ENCODE data around the gene ITFG2. TPM values are rescaled to one million over a fixed set of nuclear protein-coding genes. Genes with fewer than 3 reads are reported as not detected.

Gene ITFG2
- total RNA-seq, 3 donors from 2014 or later, result 22.2 to 48.9 (median 35.1) TPM

- Histone ChIP-seq H3K27ac (no peak overlapping the region), H3K36me3 (no peaks in the 10 kb centered on the region), H3K27me3 (no peaks in the 10 kb centered on the region), H3K9me3 (no peaks in the 10 kb centered on the region), H3K4me3 (no peak overlapping the region), H3K4me1 (peaks cover 0 to under 1% of the 10 kb centered on the region in 2 donors)
- TF ChIP-seq CTCF (IDR thresholded peaks at IDR 0.05), result no peak
- no peak for TF ChIP-seq POLR2AphosphoS5 (IDR thresholded peaks at IDR 0.05)
- TF ChIP-seq POLR2A (IDR thresholded peaks at IDR 0.05), result no peak
- intact Hi-C loops (cut with DNase I; ENCODE audit: low total_unique reads), result no loop called here
- DNase-seq (ENCODE audit: low spot score in 2 of 2), result no peak
These were observed 21.4 kb upstream of the ITFG2 start for GRCh38 chr12:2791089-2791488.

GRCh38 chr12:2792671-2793500 lies 19.6 kb upstream of the ITFG2 start:
- intact Hi-C loops (cut with DNase I; ENCODE audit: low total_unique reads), result no loop called here
- H3K9me3 ChIP-seq, result no peaks in the 10 kb centered on the region
- H3K4me3 ChIP-seq, result no peak overlapping the region
- no peak overlapping the region for H3K27ac ChIP-seq
- no peak for DNase-seq (ENCODE audit: low spot score in 2 of 2)
- peaks cover 0 to 13% of the 10 kb centered on the region in 2 donors for H3K4me1 ChIP-seq
- H3K27me3 ChIP-seq, result no peaks in the 10 kb centered on the region
- H3K36me3 ChIP-seq, result no peaks in the 10 kb centered on the region
- no peak for TF ChIP-seq POLR2A (IDR thresholded peaks at IDR 0.05)
- TF ChIP-seq POLR2AphosphoS5 (IDR thresholded peaks at IDR 0.05), result no peak
- TF ChIP-seq CTCF (IDR thresholded peaks at IDR 0.05), result no peak

- H3K4me1 ChIP-seq, result peaks cover 0 to 13% of the 10 kb centered on the region in 2 donors
- TF ChIP-seq POLR2A (IDR thresholded peaks at IDR 0.05) (no peak), CTCF (IDR thresholded peaks at IDR 0.05) (no peak), POLR2AphosphoS5 (IDR thresholded peaks at IDR 0.05) (no peak)
- no peak for DNase-seq (ENCODE audit: low spot score in 2 of 2)
- H3K27ac ChIP-seq, result no peak overlapping the region
- intact Hi-C loops (cut with DNase I; ENCODE audit: low total_unique reads), result no loop called here
- no peaks in the 10 kb centered on the region for H3K36me3 ChIP-seq
- H3K9me3 ChIP-seq, result no peaks in the 10 kb centered on the region
- H3K4me3 ChIP-seq, result no peak overlapping the region
- H3K27me3 ChIP-seq, result no peaks in the 10 kb centered on the region
These were observed 18.9 kb upstream of the ITFG2 start for GRCh38 chr12:2793561-2793960.

- no peak for TF ChIP-seq POLR2A (IDR thresholded peaks at IDR 0.05)
- peak in 1 of 3 donors; percentile 6 for TF ChIP-seq POLR2AphosphoS5 (IDR thresholded peaks at IDR 0.05)
- no peak for TF ChIP-seq CTCF (IDR thresholded peaks at IDR 0.05)
- peak overlapping the region; percentile 84 to 96 for H3K27ac ChIP-seq
- H3K4me1 ChIP-seq, result peaks cover 0 to 13% of the 10 kb centered on the region in 2 donors
- H3K27me3 ChIP-seq, result no peaks in the 10 kb centered on the region
- H3K36me3 ChIP-seq, result no peaks in the 10 kb centered on the region
- intact Hi-C loops (cut with DNase I; ENCODE audit: low total_unique reads), result no loop called here
- H3K4me3 ChIP-seq, result peak overlapping the region; percentile 89 to 96 (median 92)
- H3K9me3 ChIP-seq, result no peaks in the 10 kb centered on the region
- peak; percentile 45 to 60 for DNase-seq (ENCODE audit: low spot score in 2 of 2)
These were observed 18.2 kb upstream of the ITFG2 start for GRCh38 chr12:2794191-2794735.

- peak within 1 kb of the TSS; percentile 84 to 96 for H3K27ac ChIP-seq
- no peaks in the 10 kb centered on the region for H3K9me3 ChIP-seq
- no peaks in the 10 kb centered on the region for H3K27me3 ChIP-seq
- DNase-seq (ENCODE audit: low spot score in 2 of 2), result peak; percentile 89
- TF ChIP-seq POLR2A (IDR thresholded peaks at IDR 0.05) (peak; percentile 16), CTCF (IDR thresholded peaks at IDR 0.05) (no peak), POLR2AphosphoS5 (IDR thresholded peaks at IDR 0.05) (peak in 2 of 3 donors; percentile 51 to 66)
- peaks cover 0 to 13% of the 10 kb centered on the region in 2 donors for H3K4me1 ChIP-seq
- intact Hi-C loops (cut with DNase I; ENCODE audit: low total_unique reads), result no loop called here
- H3K36me3 ChIP-seq, result no peaks in the 10 kb centered on the region
- peak within 1 kb of the TSS; percentile 89 to 96 (median 92) for H3K4me3 ChIP-seq
These were observed 17.7 kb upstream of the ITFG2 start, which contains the start of gene FKBP4 for GRCh38 chr12:2794736-2795289. Gene FKBP4, plus strand, starts transcription at chr12:2794970. Its CDS starts 170 bp downstream, at chr12:2795140.

All from breast epithelium (tissue), 4 donors.